Right cardiac atrium (tissue), 5 donors: ENCODE measurements around the gene ERCC4. TPM values are rescaled to one million over a fixed set of nuclear protein-coding genes. Genes with fewer than 3 reads are reported as not detected.
A peak's percentile ranks its signal among the peaks of the same experiment; 100 is the strongest.

ENCODE experiments used
- ATAC-seq, 2 donors: fragments of 200-7000 bp; cut with Tn5 transposase; one replicate each; pipeline versions ENCODE4 v1.8.0 to v1.9.1; 2020; ENCODE audit warnings: moderate library complexity in 2 of 2, mild to moderate bottlenecking in 1 of 2
- DNase-seq, 3 donors: peaks; one replicate each; pipeline ENCODE4 v3.0.0-alpha.2; 2020
- H3K27ac ChIP-seq: one replicate; pipeline ENCODE4 v1.5.1; 2013; ENCODE audit warnings: mild to moderate bottlenecking, low read length, control low read depth, moderate library complexity
- H3K27me3 ChIP-seq: one replicate; pipeline ENCODE4 v1.6.1; 2013; ENCODE audit not compliant: control insufficient read depth, insufficient read depth
- H3K4me1 ChIP-seq: one replicate; pipeline ENCODE4 v1.6.1; 2013; ENCODE audit warnings: low read length; ENCODE audit not compliant: control insufficient read depth, insufficient read depth
- H3K4me3 ChIP-seq: one replicate; pipeline ENCODE4 v1.5.1; 2013; ENCODE audit warnings: low read length, control low read depth
- H3K9me3 ChIP-seq: one replicate; pipeline ENCODE4 v1.6.1; 2013; ENCODE audit warnings: low read length; ENCODE audit not compliant: control insufficient read depth
- WGBS: extraction: QIAGEN DNeasy Blood & Tissue Kit; methylation state at CpG from one replicate; pipeline ENCODE4 v1.1.7; 2013; 5-methylcytosine and 5-hydroxymethylcytosine counted together
- intact Hi-C, 4 donors: fragments of 100-400 bp; cut with DNase I; formaldehyde crosslinking; loops; one replicate each; pipeline versions ENCODE4 v1.11.0 to v1.14.0; 2022 to 2023
- polyA plus RNA-seq: library from polyadenylated mRNA; stranded (reverse); fragments of 200-250 nt; gene quantifications from one replicate; pipeline ENCODE4 v1.2.3, GENCODE V29; 2013
- total RNA-seq, 4 donors: library from RNA; stranded (reverse); fragmentation: NEBNext Ultra II Directional; extraction: Animal tissue kit (Norgen Biotek cat#: 25700); gene quantifications; one replicate each; pipeline ENCODE4 v1.2.1, GENCODE V29; 2021
- donor health status: healthy with polysubstance abuse.
- donor health status: DM: no; HTN: yes; CAD: no.
- donor health status: DM: no; HTN: no; CAD: no.
- donor health status: DM: no; HTN: yes; CAD: no; lungs with severe emphysema.
- donor health status: DM: yes; HTN: yes; CAD: no.

The ERCC4 gene
- total and polyA plus RNA-seq, 5 donors: 2.3 to 14.4 (median 9.6) TPM

DNA sequence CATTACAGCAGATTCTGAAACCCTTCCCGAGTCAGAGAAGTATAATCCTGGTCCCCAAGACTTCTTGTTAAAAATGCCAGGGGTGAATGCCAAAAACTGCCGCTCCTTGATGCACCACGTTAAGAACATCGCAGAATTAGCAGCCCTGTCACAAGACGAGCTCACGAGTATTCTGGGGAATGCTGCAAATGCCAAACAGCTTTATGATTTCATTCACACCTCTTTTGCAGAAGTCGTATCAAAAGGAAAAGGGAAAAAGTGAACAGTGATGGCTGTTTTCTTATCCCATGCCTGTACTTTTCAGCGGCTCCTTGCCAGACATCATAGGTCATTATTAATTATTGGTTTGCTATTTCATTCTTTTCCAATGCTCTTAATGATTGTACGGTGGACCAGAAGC lies 28.1 kb downstream of the ERCC4 start:
- intact Hi-C loops: no loop called here
- Histone ChIP-seq H3K4me3 (no peak overlapping the region), H3K4me1 (no peaks in the 10 kb centered on the region), H3K27ac (no peak overlapping the region), H3K9me3 (no peaks in the 10 kb centered on the region), H3K27me3 (no peaks in the 10 kb centered on the region)
- ATAC-seq (no peak), DNase-seq (no peak)
- 70% methylated on average over 9 of the region's 9 CpGs for WGBS

DNA sequence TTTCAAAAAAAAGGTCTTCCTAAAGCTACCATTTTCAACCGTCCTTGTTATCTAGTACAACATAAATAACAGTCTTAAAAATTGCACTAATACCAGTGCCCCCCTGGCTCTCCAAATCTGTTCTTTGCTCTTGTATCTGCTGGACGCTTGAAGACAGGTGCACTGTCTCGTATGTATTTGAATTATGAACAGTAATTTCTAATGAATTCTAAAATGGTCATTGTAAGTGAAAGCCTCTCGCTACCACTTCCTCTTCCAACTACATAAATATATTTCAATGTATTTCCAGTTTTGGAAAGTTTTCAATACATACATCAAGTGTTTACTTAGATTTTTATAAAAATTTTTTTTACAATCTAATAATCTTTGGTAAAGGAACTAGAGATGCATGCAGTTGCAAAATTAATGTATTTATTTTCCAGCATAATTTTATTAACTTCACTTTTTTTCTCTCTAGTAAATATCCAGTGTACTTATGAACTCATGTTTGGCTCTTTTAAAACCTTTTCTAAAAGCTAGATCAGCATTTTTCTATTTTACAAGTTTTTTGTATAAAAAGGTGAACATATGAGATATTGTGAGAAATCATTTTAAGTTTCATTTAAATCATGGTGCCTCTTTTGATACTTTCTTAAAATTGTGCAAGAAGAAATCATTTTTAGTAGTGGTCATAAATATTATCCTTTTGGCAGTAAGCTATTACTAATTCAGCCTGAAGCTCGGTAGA lies 31.0 kb downstream of the ERCC4 start:
- DNase-seq (no peak), ATAC-seq (no peak)
- Histone ChIP-seq H3K4me1 (no peaks in the 10 kb centered on the region), H3K9me3 (no peaks in the 10 kb centered on the region), H3K27me3 (no peaks in the 10 kb centered on the region), H3K27ac (no peak overlapping the region), H3K4me3 (no peak overlapping the region)
- intact Hi-C loops: loop anchor here in 1 of 4 donors (10.0 kb wide), 1 partner anchor 124 kb away; the partner anchor contains the start of gene MRTFB
- 77% methylated on average over 5 of the region's 5 CpGs for WGBS

DNA sequence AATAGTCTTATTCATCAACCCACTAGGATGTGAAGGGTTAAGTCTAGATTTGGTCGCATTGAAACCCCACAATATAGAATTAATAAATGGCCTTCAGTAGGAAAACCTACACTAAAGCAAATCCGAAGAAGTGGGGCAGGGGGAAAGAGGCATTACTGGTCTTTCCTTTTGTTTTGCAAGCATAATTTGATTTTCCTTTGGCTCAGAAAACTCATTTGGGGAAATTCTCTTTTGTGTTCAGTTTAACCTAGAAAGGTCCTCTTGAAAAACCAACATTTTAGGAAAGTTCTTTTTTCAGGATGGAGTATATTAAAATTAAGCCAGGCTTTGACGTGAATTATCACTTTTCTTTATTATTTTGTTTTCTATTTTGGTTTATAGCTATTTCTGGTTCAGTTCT lies 31.7 kb downstream of the ERCC4 start:
- H3K27me3 ChIP-seq: no peaks in the 10 kb centered on the region
- intact Hi-C loops: loop anchor here in 1 of 4 donors (10.0 kb wide), 1 partner anchor 123 kb away; the partner anchor contains the start of gene MRTFB
- no peaks in the 10 kb centered on the region for H3K4me1 ChIP-seq
- no peak overlapping the region for H3K27ac ChIP-seq
- 51% methylated on average over 3 of the region's 3 CpGs for WGBS
- H3K4me3 ChIP-seq: no peak overlapping the region
- H3K9me3 ChIP-seq: no peaks in the 10 kb centered on the region
- ATAC-seq (no peak), DNase-seq (no peak)

DNA sequence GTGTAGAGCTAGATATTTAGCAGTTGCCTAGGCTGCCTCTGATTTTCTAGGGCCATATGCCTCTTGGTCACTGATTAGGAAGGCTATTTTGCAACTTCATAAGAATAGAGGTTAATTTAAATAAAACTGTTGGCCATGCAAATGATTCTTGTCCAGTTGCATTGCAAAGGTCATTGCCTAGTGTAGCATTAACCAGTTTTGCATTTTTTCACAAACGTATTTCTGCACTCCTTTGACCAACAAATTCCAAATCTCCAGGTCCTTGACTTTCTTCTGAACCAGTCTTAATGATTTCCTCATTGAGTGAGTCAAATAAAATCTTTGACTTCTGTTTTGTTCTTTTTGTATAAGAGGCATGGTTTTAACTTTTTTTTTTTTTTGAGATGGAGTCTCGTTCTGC lies 33.5 kb downstream of the ERCC4 start:
- DNase-seq (no peak), ATAC-seq (no peak)
- H3K4me3 ChIP-seq: no peak overlapping the region
- no peak overlapping the region for H3K27ac ChIP-seq
- peaks cover 5% of the 10 kb centered on the region for H3K4me1 ChIP-seq
- intact Hi-C loops: loop anchor here in 1 of 4 donors (10.0 kb wide), 1 partner anchor 121 kb away; the partner anchor contains the start of gene MRTFB
- WGBS: 96% methylated on average over 2 of the region's 2 CpGs
- no peaks in the 10 kb centered on the region for H3K27me3 ChIP-seq
- no peaks in the 10 kb centered on the region for H3K9me3 ChIP-seq

GRCh38 chr16:13956635-13957196 lies 36.8 kb downstream of the ERCC4 start:
- H3K27ac ChIP-seq: peak overlapping the region; percentile 99
- ATAC-seq (no peak), DNase-seq (no peak)
- intact Hi-C loops: loop anchor here in 1 of 4 donors (10.0 kb wide), 1 partner anchor 118 kb away; the partner anchor contains the start of gene MRTFB
- no peaks in the 10 kb centered on the region for H3K27me3 ChIP-seq
- peak overlapping the region; percentile 46 for H3K4me3 ChIP-seq
- WGBS: 55% methylated on average over 14 of the region's 14 CpGs
- peaks cover 5% of the 10 kb centered on the region for H3K4me1 ChIP-seq
- no peaks in the 10 kb centered on the region for H3K9me3 ChIP-seq

- Histone ChIP-seq H3K9me3 (no peaks in the 10 kb centered on the region), H3K4me3 (peak overlapping the region; percentile 46), H3K4me1 (peaks cover 5% of the 10 kb centered on the region), H3K27me3 (no peaks in the 10 kb centered on the region), H3K27ac (peak overlapping the region; percentile 99)
- WGBS: 31% methylated on average over 14 of the region's 14 CpGs
- peak; percentile 94 to 97 for ATAC-seq
- peak; percentile 68 to 86 (median 79) for DNase-seq
- intact Hi-C loops: loop anchor here in 1 of 4 donors (10.0 kb wide), 1 partner anchor 117 kb away; the partner anchor contains the start of gene MRTFB
Observed at GRCh38 chr16:13957197-13958078, 37.5 kb downstream of the ERCC4 start.

DNA sequence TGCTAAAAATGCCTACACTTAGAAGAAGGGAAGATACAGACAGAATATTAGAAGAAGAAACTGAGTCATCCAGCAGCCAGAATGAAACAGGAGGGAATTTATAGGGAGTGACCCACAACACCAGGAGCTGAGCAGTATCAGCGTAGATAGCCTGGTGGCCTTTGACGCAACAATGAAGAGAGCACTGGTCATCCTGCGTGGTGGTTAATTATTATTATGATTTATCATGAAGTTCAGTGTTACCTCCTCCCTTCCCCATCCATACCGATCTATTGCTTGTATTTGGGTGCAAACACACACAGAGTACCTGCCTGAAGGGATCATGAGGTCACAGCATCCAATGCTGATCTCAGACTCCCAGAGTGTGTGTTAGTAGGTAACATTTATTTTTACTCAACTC lies 38.5 kb downstream of the ERCC4 start:
- peaks cover 5% of the 10 kb centered on the region for H3K4me1 ChIP-seq
- H3K27me3 ChIP-seq: no peaks in the 10 kb centered on the region
- DNase-seq (no peak), ATAC-seq (no peak)
- WGBS: 96% methylated on average over 4 of the region's 4 CpGs
- intact Hi-C loops: loop anchor here in 1 of 4 donors (10.0 kb wide), 1 partner anchor 116 kb away; the partner anchor contains the start of gene MRTFB
- no peaks in the 10 kb centered on the region for H3K9me3 ChIP-seq
- H3K4me3 ChIP-seq: no peak overlapping the region
- no peak overlapping the region for H3K27ac ChIP-seq

DNA sequence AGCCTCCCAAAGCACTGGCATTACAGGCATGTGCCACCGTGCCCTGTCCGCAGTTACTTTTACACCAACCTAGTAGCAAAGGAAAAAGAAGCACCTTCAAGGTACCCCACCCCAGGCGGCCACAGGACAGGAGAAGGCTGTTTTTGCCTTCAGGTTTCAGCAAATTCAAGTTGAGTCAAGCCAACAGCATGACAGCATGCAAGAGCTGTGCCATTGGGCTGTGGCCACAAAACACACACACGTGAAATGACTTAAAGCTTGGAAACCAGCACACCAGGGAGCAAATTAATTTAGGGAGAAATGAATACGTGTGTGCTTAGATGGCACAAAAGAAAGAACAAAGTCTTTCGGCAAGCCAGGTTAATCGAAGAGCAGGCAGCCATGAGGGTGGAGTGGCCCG lies 39.7 kb downstream of the ERCC4 start:
- no peak overlapping the region for H3K4me3 ChIP-seq
- peaks cover 5% of the 10 kb centered on the region for H3K4me1 ChIP-seq
- intact Hi-C loops: loop anchor here in 1 of 4 donors (10.0 kb wide), 1 partner anchor 115 kb away; the partner anchor contains the start of gene MRTFB
- H3K9me3 ChIP-seq: no peaks in the 10 kb centered on the region
- H3K27me3 ChIP-seq: no peaks in the 10 kb centered on the region
- ATAC-seq (no peak), DNase-seq (no peak)
- 84% methylated on average over 8 of the region's 8 CpGs for WGBS
- H3K27ac ChIP-seq: no peak overlapping the region

DNA sequence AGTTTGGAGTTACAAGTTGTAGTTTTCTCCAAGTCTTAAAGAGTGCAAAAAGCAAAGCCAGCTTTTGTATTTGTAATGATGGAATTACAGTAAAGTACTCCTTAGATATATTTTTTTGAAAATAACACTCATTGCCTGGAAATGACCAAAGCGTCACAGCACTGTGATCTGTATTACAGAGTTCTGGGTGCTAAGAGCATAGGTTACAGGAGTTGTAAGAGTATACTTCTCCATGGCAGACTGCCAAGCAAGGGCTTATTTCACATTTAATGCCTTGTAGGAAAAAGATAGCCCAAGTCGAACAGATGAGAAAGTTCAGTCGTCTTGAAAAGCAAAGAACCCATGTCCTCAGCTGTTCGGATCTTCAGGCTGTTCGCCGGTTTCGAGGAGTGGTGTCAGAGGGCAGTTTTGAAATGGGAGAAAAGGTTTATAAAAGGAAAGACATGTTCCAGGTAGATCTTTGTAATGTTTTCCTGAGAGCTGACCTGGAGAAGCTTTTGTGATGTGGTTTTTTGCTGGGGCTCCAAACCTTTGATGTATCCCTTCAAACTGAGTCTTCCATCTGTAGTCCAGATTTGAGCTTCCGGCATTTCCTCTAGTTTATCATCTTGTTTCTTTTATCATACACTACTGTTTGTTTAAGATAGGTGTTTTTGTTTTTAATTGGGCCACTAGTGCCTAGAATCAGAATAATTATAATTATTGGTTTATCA lies 41.3 kb downstream of the ERCC4 start:
- no peak overlapping the region for H3K4me3 ChIP-seq
- DNase-seq (no peak), ATAC-seq (no peak)
- H3K27ac ChIP-seq: peak overlapping the region; percentile 27
- peaks cover 5% of the 10 kb centered on the region for H3K4me1 ChIP-seq
- WGBS: 65% methylated on average over 8 of the region's 8 CpGs
- intact Hi-C loops: no loop called here
- no peaks in the 10 kb centered on the region for H3K27me3 ChIP-seq
- H3K9me3 ChIP-seq: no peaks in the 10 kb centered on the region

GRCh38 chr16:13962232-13962631 lies 42.3 kb downstream of the ERCC4 start:
- intact Hi-C loops: no loop called here

More at GRCh38 chr16:13962232-13962631, 42.3 kb downstream of the ERCC4 start:
- ATAC-seq (no peak), DNase-seq (no peak)
- H3K27me3 ChIP-seq: no peaks in the 10 kb centered on the region
- WGBS: 87% methylated on average over 1 of the region's 1 CpG
- H3K27ac ChIP-seq: no peak overlapping the region
- no peaks in the 10 kb centered on the region for H3K9me3 ChIP-seq
- H3K4me1 ChIP-seq: peaks cover 4% of the 10 kb centered on the region
- H3K4me3 ChIP-seq: no peak overlapping the region
